GM12878 (cell line): ENCODE measurements around the gene FDXACB1. TPM values are rescaled to one million over a fixed set of nuclear protein-coding genes. Genes with fewer than 3 reads are reported as not detected.

ENCODE experiments used
- BHLHE40 ChIP-seq, 2 experiments: fragments of 450-650 bp in 1 of 2; IDR thresholded peaks; 2 replicates each; pipeline ENCODE4 v1.6.1; 2011 to 2017; ENCODE audit warnings: low read depth in 2 of 2, borderline replicate concordance in 1 of 2, improper control_type of control experiment in 1 of 2, low read length in 1 of 2, mild to moderate bottlenecking in 1 of 2
- HDAC2 ChIP-seq: fragments of 200-600 bp; sonication (generic); IDR thresholded peaks from 2 replicates; pipeline ENCODE4 v1.6.1; 2017
- LARP7 ChIP-seq: fragments of 450-650 bp; IDR thresholded peaks from 2 replicates; pipeline ENCODE4 v1.6.1; 2017; ENCODE audit warnings: mild to moderate bottlenecking
- MTA2 ChIP-seq: fragments of 450-650 bp; IDR thresholded peaks from 2 replicates; pipeline ENCODE4 v1.6.1; 2016; ENCODE audit warnings: low read depth, mild to moderate bottlenecking, moderate library complexity
- MYC ChIP-seq: IDR thresholded peaks from 2 replicates; pipeline ENCODE4 v1.6.1; 2011; ENCODE audit warnings: mild to moderate bottlenecking, low read length, moderate library complexity, inconsistent platforms; ENCODE audit not compliant: insufficient read depth, insufficient replicate concordance, insufficient read length, severe bottlenecking
- NR2F1 ChIP-seq: fragments of 450-650 bp; conservative IDR thresholded peaks from 2 replicates; pipeline ENCODE4 v1.6.1; 2017; ENCODE audit warnings: mild to moderate bottlenecking
- POU2F2 ChIP-seq: IDR thresholded peaks from 3 replicates; pipeline ENCODE4 v1.6.1; 2011; ENCODE audit warnings: low read depth, mild to moderate bottlenecking, low read length, borderline replicate concordance
- RUNX3 ChIP-seq: IDR thresholded peaks from 2 replicates; pipeline ENCODE4 v1.6.1; 2012; ENCODE audit warnings: low read length, inconsistent platforms
- polyA plus RNA-seq, 11 experiments: library from polyadenylated mRNA; depleted of rRNA in 4 of 11; unstranded in 6 of 11; stranded (reverse) in 5 of 11; fragments of >200 nt; fragmentation: Nextera tagmentation in 4 of 11; fragmentation: Illumina TruSeq in 1 of 11; extraction: Ambion mirVana in 4 of 11; extraction: Trizol in 1 of 11; gene quantifications; 1 replicate in 1 of 11; 2 replicates in 10 of 11; pipeline versions ENCODE4 v1.2.1 to v1.2.3, GENCODE V29; 2011 to 2016; ENCODE audit warnings: inconsistent platforms in 2 of 11, missing spikeins in 2 of 11, low read depth in 1 of 11
- total RNA-seq, 4 experiments: library from RNA; depleted of rRNA in 3 of 4; stranded (reverse); fragments of >200 nt in 3 of 4; fragmentation: Illumina TruSeq in 1 of 4; extraction: Trizol in 1 of 4; gene quantifications; 2 replicates each; pipeline versions ENCODE4 v1.2.1 to v1.2.3, GENCODE V29; 2013 to 2021
- TF ChIP-seq, protein P1 (sequence below): fragments of 450-650 bp; IDR thresholded peaks from 2 replicates; pipeline ENCODE4 v1.6.1; 2017; ENCODE audit warnings: mild to moderate bottlenecking, low read depth, inconsistent platforms; ENCODE audit not compliant: poor library complexity, severe bottlenecking
- TF ChIP-seq, protein P2 (sequence below): fragments of 450-650 bp; formaldehyde crosslinking; IDR thresholded peaks from 2 replicates; pipeline ENCODE4 v1.5.0; 2022; ENCODE audit warnings: mild to moderate bottlenecking, missing genetic modification characterization
- TF ChIP-seq, protein P3 (sequence below): fragments of 450-650 bp; IDR thresholded peaks from 2 replicates; pipeline ENCODE4 v1.6.1; 2016; ENCODE audit warnings: mild to moderate bottlenecking
- TF ChIP-seq, protein P4 (sequence below): fragments of 450-650 bp; conservative IDR thresholded peaks from 2 replicates; pipeline ENCODE4 v1.6.1; 2017; ENCODE audit warnings: mild to moderate bottlenecking, moderate library complexity
- TF ChIP-seq, protein P5 (sequence below): fragments of 450-650 bp; IDR thresholded peaks from 2 replicates; pipeline ENCODE4 v1.6.1; 2017; ENCODE audit warnings: mild to moderate bottlenecking, moderate library complexity

FDXACB1 gene
- total and polyA plus RNA-seq, 10 of the 15 experiments (the other 5 are each of a cell fraction or from before 2014, with no cell fraction given) = 7.4 to 13.3 (median 9.7) TPM

DNA sequence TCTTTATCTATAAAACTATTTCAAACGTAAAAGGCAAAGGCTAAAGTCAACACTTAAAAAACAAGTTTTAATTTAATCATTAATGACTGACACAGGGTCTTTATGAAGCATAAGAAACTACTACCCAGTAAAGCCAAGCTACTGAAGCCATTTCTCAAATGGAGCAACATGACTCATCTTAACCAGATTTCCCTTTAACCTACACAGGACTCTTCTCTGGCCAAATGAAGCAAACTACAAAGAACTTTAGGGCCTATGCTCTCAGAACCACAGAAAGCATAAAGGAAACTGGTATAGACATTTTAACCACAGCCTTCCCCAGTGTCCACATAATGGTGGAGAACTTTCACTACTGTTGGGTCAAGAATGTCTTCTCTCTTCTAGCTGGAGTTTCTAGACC is 42.2 kb downstream of the FDXACB1 start (continued):
- TF ChIP-seq, protein P1, sequence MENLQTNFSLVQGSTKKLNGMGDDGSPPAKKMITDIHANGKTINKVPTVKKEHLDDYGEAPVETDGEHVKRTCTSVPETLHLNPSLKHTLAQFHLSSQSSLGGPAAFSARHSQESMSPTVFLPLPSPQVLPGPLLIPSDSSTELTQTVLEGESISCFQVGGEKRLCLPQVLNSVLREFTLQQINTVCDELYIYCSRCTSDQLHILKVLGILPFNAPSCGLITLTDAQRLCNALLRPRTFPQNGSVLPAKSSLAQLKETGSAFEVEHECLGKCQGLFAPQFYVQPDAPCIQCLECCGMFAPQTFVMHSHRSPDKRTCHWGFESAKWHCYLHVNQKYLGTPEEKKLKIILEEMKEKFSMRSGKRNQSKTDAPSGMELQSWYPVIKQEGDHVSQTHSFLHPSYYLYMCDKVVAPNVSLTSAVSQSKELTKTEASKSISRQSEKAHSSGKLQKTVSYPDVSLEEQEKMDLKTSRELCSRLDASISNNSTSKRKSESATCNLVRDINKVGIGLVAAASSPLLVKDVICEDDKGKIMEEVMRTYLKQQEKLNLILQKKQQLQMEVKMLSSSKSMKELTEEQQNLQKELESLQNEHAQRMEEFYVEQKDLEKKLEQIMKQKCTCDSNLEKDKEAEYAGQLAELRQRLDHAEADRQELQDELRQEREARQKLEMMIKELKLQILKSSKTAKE = peak; percentile 80
- TF ChIP-seq RUNX3 = peak; percentile 92
- TF ChIP-seq LARP7 = no peak
- no peak for TF ChIP-seq HDAC2
- TF ChIP-seq, protein P2, sequence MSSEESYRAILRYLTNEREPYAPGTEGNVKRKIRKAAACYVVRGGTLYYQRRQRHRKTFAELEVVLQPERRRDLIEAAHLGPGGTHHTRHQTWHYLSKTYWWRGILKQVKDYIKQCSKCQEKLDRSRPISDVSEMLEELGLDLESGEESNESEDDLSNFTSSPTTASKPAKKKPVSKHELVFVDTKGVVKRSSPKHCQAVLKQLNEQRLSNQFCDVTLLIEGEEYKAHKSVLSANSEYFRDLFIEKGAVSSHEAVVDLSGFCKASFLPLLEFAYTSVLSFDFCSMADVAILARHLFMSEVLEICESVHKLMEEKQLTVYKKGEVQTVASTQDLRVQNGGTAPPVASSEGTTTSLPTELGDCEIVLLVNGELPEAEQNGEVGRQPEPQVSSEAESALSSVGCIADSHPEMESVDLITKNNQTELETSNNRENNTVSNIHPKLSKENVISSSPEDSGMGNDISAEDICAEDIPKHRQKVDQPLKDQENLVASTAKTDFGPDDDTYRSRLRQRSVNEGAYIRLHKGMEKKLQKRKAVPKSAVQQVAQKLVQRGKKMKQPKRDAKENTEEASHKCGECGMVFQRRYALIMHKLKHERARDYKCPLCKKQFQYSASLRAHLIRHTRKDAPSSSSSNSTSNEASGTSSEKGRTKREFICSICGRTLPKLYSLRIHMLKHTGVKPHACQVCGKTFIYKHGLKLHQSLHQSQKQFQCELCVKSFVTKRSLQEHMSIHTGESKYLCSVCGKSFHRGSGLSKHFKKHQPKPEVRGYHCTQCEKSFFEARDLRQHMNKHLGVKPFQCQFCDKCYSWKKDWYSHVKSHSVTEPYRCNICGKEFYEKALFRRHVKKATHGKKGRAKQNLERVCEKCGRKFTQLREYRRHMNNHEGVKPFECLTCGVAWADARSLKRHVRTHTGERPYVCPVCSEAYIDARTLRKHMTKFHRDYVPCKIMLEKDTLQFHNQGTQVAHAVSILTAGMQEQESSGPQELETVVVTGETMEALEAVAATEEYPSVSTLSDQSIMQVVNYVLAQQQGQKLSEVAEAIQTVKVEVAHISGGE (CRISPR knock-in tag) = no peak
- 0 out of 4 replicates have a peak, but pooled peaks of 1 of the 2 experiments have one; percentile 22 for TF ChIP-seq BHLHE40 (IDR thresholded peaks at IDR 0.05; ENCODE audit: borderline replicate concordance in 1 of 2, low read depth in 2 of 2, low read length in 1 of 2)
- TF ChIP-seq, protein P3, sequence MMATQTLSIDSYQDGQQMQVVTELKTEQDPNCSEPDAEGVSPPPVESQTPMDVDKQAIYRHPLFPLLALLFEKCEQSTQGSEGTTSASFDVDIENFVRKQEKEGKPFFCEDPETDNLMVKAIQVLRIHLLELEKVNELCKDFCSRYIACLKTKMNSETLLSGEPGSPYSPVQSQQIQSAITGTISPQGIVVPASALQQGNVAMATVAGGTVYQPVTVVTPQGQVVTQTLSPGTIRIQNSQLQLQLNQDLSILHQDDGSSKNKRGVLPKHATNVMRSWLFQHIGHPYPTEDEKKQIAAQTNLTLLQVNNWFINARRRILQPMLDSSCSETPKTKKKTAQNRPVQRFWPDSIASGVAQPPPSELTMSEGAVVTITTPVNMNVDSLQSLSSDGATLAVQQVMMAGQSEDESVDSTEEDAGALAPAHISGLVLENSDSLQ = peak; percentile 47; the same call in 1 of the 2 replicates
- TF ChIP-seq, protein P4, sequence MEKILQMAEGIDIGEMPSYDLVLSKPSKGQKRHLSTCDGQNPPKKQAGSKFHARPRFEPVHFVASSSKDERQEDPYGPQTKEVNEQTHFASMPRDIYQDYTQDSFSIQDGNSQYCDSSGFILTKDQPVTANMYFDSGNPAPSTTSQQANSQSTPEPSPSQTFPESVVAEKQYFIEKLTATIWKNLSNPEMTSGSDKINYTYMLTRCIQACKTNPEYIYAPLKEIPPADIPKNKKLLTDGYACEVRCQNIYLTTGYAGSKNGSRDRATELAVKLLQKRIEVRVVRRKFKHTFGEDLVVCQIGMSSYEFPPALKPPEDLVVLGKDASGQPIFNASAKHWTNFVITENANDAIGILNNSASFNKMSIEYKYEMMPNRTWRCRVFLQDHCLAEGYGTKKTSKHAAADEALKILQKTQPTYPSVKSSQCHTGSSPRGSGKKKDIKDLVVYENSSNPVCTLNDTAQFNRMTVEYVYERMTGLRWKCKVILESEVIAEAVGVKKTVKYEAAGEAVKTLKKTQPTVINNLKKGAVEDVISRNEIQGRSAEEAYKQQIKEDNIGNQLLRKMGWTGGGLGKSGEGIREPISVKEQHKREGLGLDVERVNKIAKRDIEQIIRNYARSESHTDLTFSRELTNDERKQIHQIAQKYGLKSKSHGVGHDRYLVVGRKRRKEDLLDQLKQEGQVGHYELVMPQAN = no peak
- TF ChIP-seq, protein P5, sequence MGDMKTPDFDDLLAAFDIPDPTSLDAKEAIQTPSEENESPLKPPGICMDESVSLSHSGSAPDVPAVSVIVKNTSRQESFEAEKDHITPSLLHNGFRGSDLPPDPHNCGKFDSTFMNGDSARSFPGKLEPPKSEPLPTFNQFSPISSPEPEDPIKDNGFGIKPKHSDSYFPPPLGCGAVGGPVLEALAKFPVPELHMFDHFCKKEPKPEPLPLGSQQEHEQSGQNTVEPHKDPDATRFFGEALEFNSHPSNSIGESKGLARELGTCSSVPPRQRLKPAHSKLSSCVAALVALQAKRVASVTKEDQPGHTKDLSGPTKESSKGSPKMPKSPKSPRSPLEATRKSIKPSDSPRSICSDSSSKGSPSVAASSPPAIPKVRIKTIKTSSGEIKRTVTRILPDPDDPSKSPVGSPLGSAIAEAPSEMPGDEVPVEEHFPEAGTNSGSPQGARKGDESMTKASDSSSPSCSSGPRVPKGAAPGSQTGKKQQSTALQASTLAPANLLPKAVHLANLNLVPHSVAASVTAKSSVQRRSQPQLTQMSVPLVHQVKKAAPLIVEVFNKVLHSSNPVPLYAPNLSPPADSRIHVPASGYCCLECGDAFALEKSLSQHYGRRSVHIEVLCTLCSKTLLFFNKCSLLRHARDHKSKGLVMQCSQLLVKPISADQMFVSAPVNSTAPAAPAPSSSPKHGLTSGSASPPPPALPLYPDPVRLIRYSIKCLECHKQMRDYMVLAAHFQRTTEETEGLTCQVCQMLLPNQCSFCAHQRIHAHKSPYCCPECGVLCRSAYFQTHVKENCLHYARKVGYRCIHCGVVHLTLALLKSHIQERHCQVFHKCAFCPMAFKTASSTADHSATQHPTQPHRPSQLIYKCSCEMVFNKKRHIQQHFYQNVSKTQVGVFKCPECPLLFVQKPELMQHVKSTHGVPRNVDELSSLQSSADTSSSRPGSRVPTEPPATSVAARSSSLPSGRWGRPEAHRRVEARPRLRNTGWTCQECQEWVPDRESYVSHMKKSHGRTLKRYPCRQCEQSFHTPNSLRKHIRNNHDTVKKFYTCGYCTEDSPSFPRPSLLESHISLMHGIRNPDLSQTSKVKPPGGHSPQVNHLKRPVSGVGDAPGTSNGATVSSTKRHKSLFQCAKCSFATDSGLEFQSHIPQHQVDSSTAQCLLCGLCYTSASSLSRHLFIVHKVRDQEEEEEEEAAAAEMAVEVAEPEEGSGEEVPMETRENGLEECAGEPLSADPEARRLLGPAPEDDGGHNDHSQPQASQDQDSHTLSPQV = no peak
- no peak for TF ChIP-seq POU2F2
- peak; percentile 28; the same call in 1 of the 2 replicates for TF ChIP-seq MTA2
- peak; percentile 67 for TF ChIP-seq NR2F1
- TF ChIP-seq MYC = no peak
